Stimulated activated CD4-positive, alpha-beta T cell treated with anti-CD3 and anti-CD28 coated beads, Interleukin-4, amount 100 ng/mL, for 48 hours (primary cell): ENCODE measurements around the gene EIF1AY.
A peak's percentile ranks its signal among the peaks of the same experiment; 100 is the strongest.
"Not testable (repeated sequence)": the region's sequence is repeated elsewhere in the genome, so short reads cannot be mapped to it uniquely, and the experiment has no call there.

Experiments
- DNase-seq, 2 donors: peaks; one replicate each; pipeline ENCODE4 v3.0.0-alpha.2; 2020; ENCODE audit warnings: low read depth in 2 of 2

EIF1AY gene

DNA sequence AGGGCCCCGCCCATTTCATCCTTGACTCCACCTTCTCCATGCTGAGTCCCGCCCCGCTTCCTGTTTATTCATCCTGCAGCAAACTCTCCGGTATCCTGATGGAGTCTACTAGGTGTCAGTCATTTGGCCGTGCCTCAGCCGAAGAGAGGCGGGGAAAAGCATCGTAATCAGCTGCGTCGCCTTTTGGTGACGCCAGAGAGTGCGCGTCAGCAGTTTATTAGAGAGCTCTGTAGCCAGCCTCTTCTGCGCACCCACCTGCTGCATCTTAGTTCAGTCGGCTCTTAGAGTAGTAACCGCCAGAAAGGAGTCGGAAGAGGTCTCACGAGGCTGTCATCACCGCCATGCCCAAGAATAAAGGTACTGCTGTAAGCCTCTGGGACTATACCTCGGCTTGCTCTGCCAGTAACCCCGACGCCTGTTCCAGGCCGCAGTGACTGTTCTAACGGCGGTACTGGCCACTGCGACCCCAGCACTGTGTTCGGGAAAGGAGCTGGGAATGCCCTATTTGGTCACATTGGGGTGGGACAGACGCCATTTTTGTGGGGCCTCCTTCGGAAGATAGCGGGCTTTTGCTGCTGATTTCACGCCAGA, at the start of gene EIF1AY:
Gene EIF1AY (plus strand): TSS at position 246 of the 591 bp plus-strand sequence. CDS start 96 bp downstream, at position 342.
- DNase-seq: peak; percentile 67 to 74

- DNase-seq: no peak
These were observed 47.1 kb upstream of the EIF1AY start for GRCh38 chrY:20528435-20528834.

- no peak for DNase-seq
These were observed 37.4 kb upstream of the EIF1AY start for GRCh38 chrY:20538186-20538585.

DNA sequence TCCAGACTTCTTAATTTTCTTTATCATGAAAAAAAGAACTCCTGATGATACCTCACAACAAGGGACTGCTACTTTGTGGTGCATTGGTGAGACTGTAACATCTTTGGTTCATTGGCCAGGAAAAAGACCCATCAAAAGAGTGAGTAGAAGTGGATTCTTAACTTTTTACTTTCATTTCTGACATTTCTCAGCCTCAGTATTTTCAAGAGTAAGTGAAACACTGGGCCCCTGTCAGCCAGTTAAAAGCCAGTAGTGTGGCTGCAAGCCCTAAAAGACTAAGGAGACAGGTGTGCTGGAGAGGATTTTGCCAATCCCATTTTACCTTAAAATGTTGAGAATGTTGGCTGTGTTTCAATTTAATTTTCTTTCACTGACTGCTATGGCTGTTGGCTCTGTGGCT, 36.6 kb upstream of the EIF1AY start:
- DNase-seq: no peak

DNA sequence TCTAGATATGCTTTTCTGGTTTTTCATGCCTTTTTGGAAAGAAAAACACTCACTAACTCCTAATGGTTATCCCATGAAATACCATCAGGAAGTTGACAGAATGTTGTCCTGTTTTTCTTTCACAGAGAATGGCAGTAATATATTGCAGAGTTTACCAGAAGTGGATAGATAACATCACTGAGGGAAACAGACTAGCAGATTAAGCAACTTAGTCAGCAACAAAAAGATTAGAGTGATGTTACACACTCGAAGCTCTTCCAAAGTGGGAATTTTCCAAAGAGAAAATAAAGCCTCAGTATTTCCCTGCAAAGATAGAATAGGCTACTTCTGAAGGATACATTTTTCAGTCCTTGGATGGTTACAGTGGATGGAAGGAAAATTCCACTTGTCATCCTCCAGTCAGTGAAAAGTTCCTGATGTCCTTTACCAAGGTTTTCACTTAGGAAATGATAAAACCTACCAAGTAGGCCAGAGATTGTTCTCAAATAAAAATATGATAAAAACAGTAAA, 31.1 kb upstream of the EIF1AY start:
- no peak for DNase-seq

DNA sequence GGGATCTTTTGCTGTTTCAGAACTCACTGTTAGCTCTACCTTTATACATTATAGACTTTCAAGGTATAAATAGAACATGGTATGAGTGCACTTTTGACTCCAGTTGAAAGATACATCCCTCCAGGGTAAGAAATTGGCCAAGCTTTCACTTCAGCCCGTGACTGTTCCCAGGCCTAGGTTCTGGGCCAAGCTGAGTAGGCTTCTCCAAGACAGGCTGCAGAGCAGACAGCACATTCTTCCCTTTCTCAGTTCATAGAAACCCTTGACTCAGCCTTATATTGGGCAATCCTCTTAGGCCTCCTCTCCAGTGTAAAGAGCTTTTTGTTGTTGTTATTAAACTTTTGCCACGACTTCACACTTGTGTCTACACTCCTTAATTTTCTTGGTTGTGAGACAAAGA, 29.5 kb upstream of the EIF1AY start:
- DNase-seq: no peak

GRCh38 chrY:20549289-20549688, 26.3 kb upstream of the EIF1AY start:
- DNase-seq: no peak

- DNase-seq: no peak
These were observed 23.7 kb upstream of the EIF1AY start for GRCh38 chrY:20551840-20552239.

- not testable (repeated sequence) for DNase-seq
These were observed 22.7 kb upstream of the EIF1AY start for GRCh38 chrY:20552764-20553323.

GRCh38 chrY:20555820-20556219, 19.8 kb upstream of the EIF1AY start:
- no peak for DNase-seq

- no peak for DNase-seq
These were observed 16.9 kb upstream of the EIF1AY start for GRCh38 chrY:20558677-20559076.

DNA sequence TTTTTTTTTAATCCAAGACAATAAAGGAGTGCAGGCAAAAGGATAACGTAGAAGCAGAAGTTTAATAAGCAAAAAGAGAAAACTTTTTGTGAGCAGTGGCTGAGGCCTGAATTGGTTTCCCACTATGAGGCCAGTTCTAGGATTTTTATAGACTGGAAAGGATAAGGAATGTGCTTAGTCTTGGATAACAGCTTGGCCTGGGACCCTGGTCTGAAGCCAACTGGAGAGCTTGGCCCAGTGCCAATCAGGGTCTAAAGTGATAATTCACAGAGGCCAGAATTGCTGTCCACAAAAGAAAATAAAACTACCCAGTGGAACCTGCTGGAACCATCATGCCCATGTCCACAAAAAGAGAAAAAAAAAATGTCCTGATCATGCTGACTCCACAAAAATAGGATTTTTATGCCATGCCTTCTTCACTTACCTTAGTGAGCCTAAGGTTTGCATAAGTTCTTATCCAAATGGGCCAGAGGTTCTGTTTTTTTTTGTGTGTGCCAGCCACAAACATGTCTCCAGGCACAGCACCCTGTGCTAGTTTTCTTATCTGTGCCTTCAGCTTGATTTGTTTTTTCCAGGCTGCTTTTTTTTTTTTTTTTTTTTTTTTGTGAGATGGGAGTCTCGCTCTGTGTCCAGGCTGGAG, 15.6 kb upstream of the EIF1AY start:
- DNase-seq: no peak

- no peak for DNase-seq
These were observed 4.3 kb upstream of the EIF1AY start for GRCh38 chrY:20571306-20571705.

DNA sequence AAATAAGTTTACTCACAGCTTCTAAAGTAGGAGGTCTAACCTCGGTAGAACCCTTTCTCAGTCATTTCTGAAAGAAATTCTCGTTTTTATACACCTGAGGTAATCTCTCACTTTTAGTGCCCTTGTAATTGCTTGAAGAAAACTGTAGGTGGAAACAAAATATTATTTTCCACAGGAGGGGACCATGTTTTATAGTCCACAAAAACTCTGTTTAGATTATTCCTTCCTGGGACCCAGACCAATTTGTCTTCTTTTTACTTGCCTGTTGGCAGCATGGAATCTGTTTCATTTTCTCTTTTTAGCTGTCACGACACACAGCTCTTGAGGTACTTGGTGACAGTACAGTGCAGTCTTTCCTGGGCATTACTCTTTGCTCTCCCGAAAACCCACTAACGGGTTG, 930 bp downstream of the EIF1AY start:
- DNase-seq: no peak

- no peak for DNase-seq
These were observed 2.6 kb downstream of the EIF1AY start for GRCh38 chrY:20578206-20578605.

GRCh38 chrY:20581687-20582086, 6.1 kb downstream of the EIF1AY start:
- DNase-seq: no peak

GRCh38 chrY:20586161-20586560, 10.6 kb downstream of the EIF1AY start:
- DNase-seq: no peak
